Measurements from ENCODE around the gene VSIR.

The VSIR gene

GRCh38 chr10:71735709-71736569 is 37.4 kb downstream of the VSIR start:
- Histone ChIP-seq H3K9me3 (ENCODE audit: control insufficient read depth, low read length) (no peaks in the 10 kb centered on the region), H3K36me3 (ENCODE audit: control insufficient read depth, insufficient read depth, low read length) (no peaks in the 10 kb centered on the region), H3K4me1 (ENCODE audit: control insufficient read depth, insufficient read depth, low read length, poor library complexity, severe bottlenecking) (peaks cover 7% of the 10 kb centered on the region), H3K27ac (ENCODE audit: low read depth, low read length, severe bottlenecking) (no peak overlapping the region), H3K4me3 (ENCODE audit: extremely low read depth, insufficient read depth, low read length, poor library complexity, severe bottlenecking) (no peak overlapping the region)
- WGBS, 2 experiments (ENCODE audit: insufficient coverage in 2 of 2), result 87 to 91% methylated on average over 6 to 9 of the region's 16 CpGs

GRCh38 chr10:71734797-71735196 is 38.5 kb downstream of the VSIR start:
- 94 to 98% methylated on average over 5 of the region's 5 CpGs for WGBS, 2 experiments (ENCODE audit: insufficient coverage in 2 of 2)
- H3K27ac ChIP-seq (ENCODE audit: low read depth, low read length, severe bottlenecking), result no peak overlapping the region

GRCh38 chr10:71731791-71732190 is 41.5 kb downstream of the VSIR start:
- Histone ChIP-seq H3K4me1 (ENCODE audit: control insufficient read depth, insufficient read depth, low read length, poor library complexity, severe bottlenecking) (peaks cover 27% of the 10 kb centered on the region), H3K36me3 (ENCODE audit: control insufficient read depth, insufficient read depth, low read length) (no peaks in the 10 kb centered on the region), H3K9me3 (ENCODE audit: control insufficient read depth, low read length) (no peaks in the 10 kb centered on the region), H3K27ac (ENCODE audit: low read depth, low read length, severe bottlenecking) (no peak overlapping the region), H3K4me3 (ENCODE audit: extremely low read depth, insufficient read depth, low read length, poor library complexity, severe bottlenecking) (no peak overlapping the region)
- 96% methylated on average over 11 to 12 of the region's 12 CpGs for WGBS, 2 experiments (ENCODE audit: insufficient coverage in 2 of 2)

More at GRCh38 chr10:71734797-71735196, 38.5 kb downstream of the VSIR start:
- H3K4me1 ChIP-seq (ENCODE audit: control insufficient read depth, insufficient read depth, low read length, poor library complexity, severe bottlenecking), result peaks cover 7% of the 10 kb centered on the region
- no peaks in the 10 kb centered on the region for H3K36me3 ChIP-seq (ENCODE audit: control insufficient read depth, insufficient read depth, low read length)
- H3K4me3 ChIP-seq (ENCODE audit: extremely low read depth, insufficient read depth, low read length, poor library complexity, severe bottlenecking), result no peak overlapping the region
- H3K9me3 ChIP-seq (ENCODE audit: control insufficient read depth, low read length), result no peaks in the 10 kb centered on the region

GRCh38 chr10:71729161-71729636 is 44.1 kb downstream of the VSIR start:
- 88 to 91% methylated on average over 6 of the region's 10 CpGs for WGBS, 2 experiments (ENCODE audit: insufficient coverage in 2 of 2)
- H3K4me1 ChIP-seq (ENCODE audit: control insufficient read depth, insufficient read depth, low read length, poor library complexity, severe bottlenecking), result peaks cover 40% of the 10 kb centered on the region
- H3K36me3 ChIP-seq (ENCODE audit: control insufficient read depth, insufficient read depth, low read length), result no peaks in the 10 kb centered on the region
- H3K9me3 ChIP-seq (ENCODE audit: control insufficient read depth, low read length), result no peaks in the 10 kb centered on the region
- H3K4me3 ChIP-seq (ENCODE audit: extremely low read depth, insufficient read depth, low read length, poor library complexity, severe bottlenecking), result no peak overlapping the region
- no peak overlapping the region for H3K27ac ChIP-seq (ENCODE audit: low read depth, low read length, severe bottlenecking)

GRCh38 chr10:71727738-71728737 is 45.3 kb downstream of the VSIR start:
- 83 to 93% methylated on average over 3 to 4 of the region's 8 CpGs for WGBS, 2 experiments (ENCODE audit: insufficient coverage in 2 of 2)
- H3K4me1 ChIP-seq (ENCODE audit: control insufficient read depth, insufficient read depth, low read length, poor library complexity, severe bottlenecking), result peaks cover 42% of the 10 kb centered on the region
- peak overlapping the region; percentile 45 for H3K27ac ChIP-seq (ENCODE audit: low read depth, low read length, severe bottlenecking)

GRCh38 chr10:71727105-71727737 is 46.1 kb downstream of the VSIR start:
- Histone ChIP-seq H3K36me3 (ENCODE audit: control insufficient read depth, insufficient read depth, low read length) (no peaks in the 10 kb centered on the region), H3K4me3 (ENCODE audit: extremely low read depth, insufficient read depth, low read length, poor library complexity, severe bottlenecking) (no peak overlapping the region), H3K4me1 (ENCODE audit: control insufficient read depth, insufficient read depth, low read length, poor library complexity, severe bottlenecking) (peaks cover 42% of the 10 kb centered on the region), H3K9me3 (ENCODE audit: control insufficient read depth, low read length) (no peaks in the 10 kb centered on the region), H3K27ac (ENCODE audit: low read depth, low read length, severe bottlenecking) (no peak overlapping the region)
- 91 to 96% methylated on average over 5 to 8 of the region's 12 CpGs for WGBS, 2 experiments (ENCODE audit: insufficient coverage in 2 of 2)

More at GRCh38 chr10:71727738-71728737, 45.3 kb downstream of the VSIR start:
- H3K4me3 ChIP-seq (ENCODE audit: extremely low read depth, insufficient read depth, low read length, poor library complexity, severe bottlenecking), result no peak overlapping the region
- H3K36me3 ChIP-seq (ENCODE audit: control insufficient read depth, insufficient read depth, low read length), result no peaks in the 10 kb centered on the region
- no peaks in the 10 kb centered on the region for H3K9me3 ChIP-seq (ENCODE audit: control insufficient read depth, low read length)

GRCh38 chr10:71726580-71727104 is 46.7 kb downstream of the VSIR start:
- H3K27ac ChIP-seq (ENCODE audit: low read depth, low read length, severe bottlenecking), result peak overlapping the region; percentile 72

GRCh38 chr10:71725998-71726579 is 47.2 kb downstream of the VSIR start:
- Histone ChIP-seq H3K9me3 (ENCODE audit: control insufficient read depth, low read length) (no peaks in the 10 kb centered on the region), H3K36me3 (ENCODE audit: control insufficient read depth, insufficient read depth, low read length) (no peaks in the 10 kb centered on the region), H3K4me3 (ENCODE audit: extremely low read depth, insufficient read depth, low read length, poor library complexity, severe bottlenecking) (no peak overlapping the region), H3K27ac (ENCODE audit: low read depth, low read length, severe bottlenecking) (peak overlapping the region; percentile 72), H3K4me1 (ENCODE audit: control insufficient read depth, insufficient read depth, low read length, poor library complexity, severe bottlenecking) (peaks cover 36% of the 10 kb centered on the region)
- 25 to 65% methylated on average over 4 of the region's 9 CpGs for WGBS, 2 experiments (ENCODE audit: insufficient coverage in 2 of 2)

More at GRCh38 chr10:71726580-71727104, 46.7 kb downstream of the VSIR start:
- H3K4me3 ChIP-seq (ENCODE audit: extremely low read depth, insufficient read depth, low read length, poor library complexity, severe bottlenecking), result no peak overlapping the region
- no peaks in the 10 kb centered on the region for H3K9me3 ChIP-seq (ENCODE audit: control insufficient read depth, low read length)
- 95 to 96% methylated on average over 8 to 9 of the region's 11 CpGs for WGBS, 2 experiments (ENCODE audit: insufficient coverage in 2 of 2)
- H3K36me3 ChIP-seq (ENCODE audit: control insufficient read depth, insufficient read depth, low read length), result no peaks in the 10 kb centered on the region
- H3K4me1 ChIP-seq (ENCODE audit: control insufficient read depth, insufficient read depth, low read length, poor library complexity, severe bottlenecking), result peaks cover 41% of the 10 kb centered on the region

- H3K27ac ChIP-seq (ENCODE audit: low read depth, low read length, severe bottlenecking), result no peak overlapping the region
- no peaks in the 10 kb centered on the region for H3K36me3 ChIP-seq (ENCODE audit: control insufficient read depth, insufficient read depth, low read length)
- H3K4me1 ChIP-seq (ENCODE audit: control insufficient read depth, insufficient read depth, low read length, poor library complexity, severe bottlenecking), result peaks cover 35% of the 10 kb centered on the region
- WGBS, 2 experiments (ENCODE audit: insufficient coverage in 2 of 2), result 92 to 93% methylated on average over 13 to 14 of the region's 14 CpGs
- H3K4me3 ChIP-seq (ENCODE audit: extremely low read depth, insufficient read depth, low read length, poor library complexity, severe bottlenecking), result no peak overlapping the region
- H3K9me3 ChIP-seq (ENCODE audit: control insufficient read depth, low read length), result no peaks in the 10 kb centered on the region
Measured at GRCh38 chr10:71725249-71725648, 48.1 kb downstream of the VSIR start.

All from mesodermal cell (in vitro differentiated cells).